HepG2 (cell line): ENCODE measurements around the gene CYP2W1. TPM values are rescaled to one million over a fixed set of nuclear protein-coding genes. Genes with fewer than 3 reads are reported as not detected.

Experiments used
- ATM ChIP-seq: fragments of 450-650 bp; IDR thresholded peaks from 2 replicates; pipeline ENCODE4 v1.7.1; 2017; ENCODE audit warnings: mild to moderate bottlenecking, borderline replicate concordance
- CREB1 ChIP-seq, 2 experiments: fragments of 450-650 bp in 1 of 2; IDR thresholded peaks; 2 replicates each; pipeline ENCODE4 v1.6.1; 2016 to 2017; ENCODE audit warnings: control low read depth in 1 of 2, mild to moderate bottlenecking in 1 of 2, missing compliant biosample characterization in 1 of 2, missing genetic modification characterization in 1 of 2
- FIP1L1 ChIP-seq: fragments of 200-400 bp; formaldehyde crosslinking; IDR thresholded peaks from 2 replicates; pipeline ENCODE4 v1.6.1; 2018; ENCODE audit warnings: low read depth, mild to moderate bottlenecking, low read length, moderate library complexity, borderline replicate concordance; ENCODE audit not compliant: insufficient read depth
- KDM4B ChIP-seq: sonication (generic); formaldehyde crosslinking; IDR thresholded peaks from 2 replicates; pipeline ENCODE4 v1.4.0; 2020; ENCODE audit warnings: missing genetic modification reagents
- MXI1 ChIP-seq: IDR thresholded peaks from 3 replicates; pipeline ENCODE4 v1.6.1; 2012; ENCODE audit warnings: low read depth, low read length, inconsistent platforms, borderline replicate concordance
- NR2F6 ChIP-seq, 2 experiments: IDR thresholded peaks; 2 replicates each; pipeline ENCODE4 v1.6.1; 2016; ENCODE audit warnings: antibody characterized with exemption in 1 of 2, mild to moderate bottlenecking in 1 of 2
- PAX8 ChIP-seq: sonication (generic); formaldehyde crosslinking; IDR thresholded peaks from 2 replicates; pipeline ENCODE4 v1.8.0; 2022; ENCODE audit warnings: mild to moderate bottlenecking, missing genetic modification reagents, borderline replicate concordance
- PLRG1 ChIP-seq: fragments of 450-650 bp; conservative IDR thresholded peaks from 2 replicates; pipeline ENCODE4 v1.6.1; 2016
- REL ChIP-seq: sonication (generic); formaldehyde crosslinking; conservative IDR thresholded peaks from 2 replicates; pipeline ENCODE4 v1.8.0; 2022; ENCODE audit warnings: mild to moderate bottlenecking, missing genetic modification reagents, moderate library complexity
- STAT5B ChIP-seq: sonication (generic); formaldehyde crosslinking; IDR thresholded peaks from 2 replicates; pipeline ENCODE4 v1.4.0; 2020; ENCODE audit warnings: missing genetic modification reagents
- TBP ChIP-seq: sonication (generic); formaldehyde crosslinking; IDR thresholded peaks from 2 replicates; pipeline ENCODE4 v1.5.0; 2020; ENCODE audit warnings: missing genetic modification reagents
- YY1 ChIP-seq: IDR thresholded peaks from 2 replicates; pipeline ENCODE4 v1.6.1; 2011; ENCODE audit warnings: low read length, low read depth, moderate library complexity, mild to moderate bottlenecking; ENCODE audit not compliant: insufficient read depth, insufficient replicate concordance
- ZMAT3 ChIP-seq: sonication (generic); formaldehyde crosslinking; conservative IDR thresholded peaks from 2 replicates; pipeline ENCODE4 v1.7.0; 2021; ENCODE audit warnings: missing genetic modification reagents
- ZNF331 ChIP-seq: sonication (generic); formaldehyde crosslinking; IDR thresholded peaks from 2 replicates; pipeline ENCODE4 v1.4.0; 2020; ENCODE audit warnings: missing genetic modification reagents
- ZNF430 ChIP-seq: sonication (generic); formaldehyde crosslinking; IDR thresholded peaks from 2 replicates; pipeline ENCODE4 v1.9.0; 2021; ENCODE audit warnings: mild to moderate bottlenecking, missing genetic modification reagents
- ZNF589 ChIP-seq: sonication (generic); formaldehyde crosslinking; conservative IDR thresholded peaks from 2 replicates; pipeline ENCODE4 v1.8.0; 2022; ENCODE audit warnings: mild to moderate bottlenecking, moderate library complexity, missing genetic modification reagents
- ZNF749 ChIP-seq: sonication (generic); formaldehyde crosslinking; IDR thresholded peaks from 2 replicates; pipeline ENCODE4 v1.8.0; 2022; ENCODE audit warnings: mild to moderate bottlenecking, missing genetic modification reagents, moderate library complexity, borderline replicate concordance
- ZNF790 ChIP-seq: sonication (generic); formaldehyde crosslinking; IDR thresholded peaks from 2 replicates; pipeline ENCODE4 v1.8.0; 2022; ENCODE audit warnings: missing genetic modification reagents, mild to moderate bottlenecking, borderline replicate concordance
- ZNF878 ChIP-seq: sonication (generic); formaldehyde crosslinking; IDR thresholded peaks from 2 replicates; pipeline ENCODE4 v1.8.1; 2023; ENCODE audit warnings: mild to moderate bottlenecking, missing genetic modification reagents, moderate library complexity
- polyA plus RNA-seq, 8 experiments: library from polyadenylated mRNA; depleted of rRNA in 3 of 8; stranded (reverse) in 7 of 8; unstranded in 1 of 8; fragments of >200 nt; fragmentation: Illumina TruSeq in 4 of 8; extraction: Trizol in 4 of 8; gene quantifications; 2 replicates each; pipeline versions ENCODE4 v1.2.1 to v1.2.3, GENCODE V29; 2011 to 2016; ENCODE audit warnings: low read depth in 4 of 8, missing spikeins in 1 of 8, mixed read lengths in 1 of 8; ENCODE audit not compliant: insufficient read depth in 1 of 8
- total RNA-seq, 5 experiments: library from RNA; depleted of rRNA; stranded (reverse); fragments of >200 nt; fragmentation: Illumina TruSeq; extraction: Trizol; gene quantifications; 2 replicates each; pipeline ENCODE4 v1.2.3, GENCODE V29; 2016; ENCODE audit warnings: low read depth in 1 of 5
- TF ChIP-seq, protein P1 (sequence below): IDR thresholded peaks from 2 replicates; pipeline ENCODE4 v1.6.1; 2018; ENCODE audit warnings: missing genetic modification reagents, mild to moderate bottlenecking, missing compliant biosample characterization
- TF ChIP-seq, protein P2 (sequence below): sonication (generic); formaldehyde crosslinking; IDR thresholded peaks from 2 replicates; pipeline ENCODE4 v1.8.0; 2022; ENCODE audit warnings: missing genetic modification reagents, mild to moderate bottlenecking, inconsistent platforms, borderline replicate concordance
- TF ChIP-seq, protein P3 (sequence below): sonication (generic); formaldehyde crosslinking; IDR thresholded peaks from 2 replicates; pipeline ENCODE4 v1.5.0; 2020; ENCODE audit warnings: mild to moderate bottlenecking, low read depth, missing genetic modification reagents, borderline replicate concordance
- TF ChIP-seq, protein P4 (sequence below): sonication (generic); formaldehyde crosslinking; IDR thresholded peaks from 2 replicates; pipeline ENCODE4 v1.5.0; 2020; ENCODE audit warnings: mild to moderate bottlenecking, missing genetic modification reagents

CYP2W1 gene
- total and polyA plus RNA-seq, 2 of the 13 experiments (the other 11 are each of a cell fraction or from before 2014, with no cell fraction given): 19.5 to 31.7 TPM

DNA sequence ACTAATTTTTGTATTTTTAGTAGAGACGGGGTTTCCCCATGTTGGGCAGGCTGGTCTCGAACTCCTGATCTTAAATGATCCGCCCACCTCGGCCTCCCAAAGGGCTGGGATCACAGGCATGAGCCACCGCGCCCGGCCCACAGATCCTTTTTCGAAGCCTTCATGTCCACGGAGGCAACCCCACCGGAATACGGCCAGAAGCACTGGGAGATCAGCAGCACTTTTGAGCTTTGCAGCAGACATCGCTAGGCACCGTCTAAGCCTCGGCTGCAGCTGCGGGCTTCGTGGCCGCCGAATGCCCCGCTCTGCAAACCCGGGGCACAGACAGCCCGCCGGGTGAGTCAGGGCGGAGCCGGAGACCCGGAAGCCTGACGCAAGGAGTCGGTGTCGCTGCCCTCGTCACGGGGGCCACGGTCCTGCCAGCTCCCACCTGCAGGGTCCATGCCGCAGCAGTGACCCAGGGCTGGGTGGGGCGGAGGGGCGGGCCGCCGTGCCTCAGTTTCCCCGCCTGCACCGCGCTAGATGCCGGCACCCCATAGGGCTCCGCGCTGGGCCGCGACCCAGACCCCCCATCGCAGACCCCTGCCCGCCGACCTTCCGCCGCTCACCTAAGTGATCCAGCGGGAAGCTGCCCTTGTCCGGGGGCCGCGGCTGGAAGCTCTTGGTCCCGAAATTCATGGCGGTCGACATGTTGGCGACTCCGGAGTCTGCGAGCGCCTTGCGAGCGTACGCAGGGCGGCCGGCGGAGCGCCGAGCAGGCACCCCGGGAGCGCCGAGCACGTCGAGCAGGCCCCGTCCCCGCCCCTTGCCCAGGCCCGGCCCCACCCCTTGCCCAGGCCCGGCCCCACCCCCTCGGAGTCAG is 7.9 kb upstream of the CYP2W1 start, which contains the start of gene COX19 (continued):
- TF ChIP-seq STAT5B: 0 out of 2 replicates have a peak, but pooled peaks have one; percentile 73
- no peak for TF ChIP-seq TBP (CRISPR knock-in tag)
- TF ChIP-seq, protein P1, sequence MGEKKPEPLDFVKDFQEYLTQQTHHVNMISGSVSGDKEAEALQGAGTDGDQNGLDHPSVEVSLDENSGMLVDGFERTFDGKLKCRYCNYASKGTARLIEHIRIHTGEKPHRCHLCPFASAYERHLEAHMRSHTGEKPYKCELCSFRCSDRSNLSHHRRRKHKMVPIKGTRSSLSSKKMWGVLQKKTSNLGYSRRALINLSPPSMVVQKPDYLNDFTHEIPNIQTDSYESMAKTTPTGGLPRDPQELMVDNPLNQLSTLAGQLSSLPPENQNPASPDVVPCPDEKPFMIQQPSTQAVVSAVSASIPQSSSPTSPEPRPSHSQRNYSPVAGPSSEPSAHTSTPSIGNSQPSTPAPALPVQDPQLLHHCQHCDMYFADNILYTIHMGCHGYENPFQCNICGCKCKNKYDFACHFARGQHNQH: peak; percentile 15; the same call in 1 of the 2 replicates
- peak; percentile 41; the same call in 1 of the 2 replicates for TF ChIP-seq KDM4B (CRISPR knock-in tag)
- peak; percentile 77; the same call in 1 of the 2 replicates for TF ChIP-seq PAX8 (CRISPR knock-in tag)
- TF ChIP-seq REL (CRISPR knock-in tag): 0 out of 2 replicates have a peak, but pooled peaks have one; percentile 55
- TF ChIP-seq CREB1 (IDR thresholded peaks at IDR 0.05): peak; percentile 68
- TF ChIP-seq CREB1 (CRISPR knock-in tag; IDR thresholded peaks at IDR 0.05): no peak
- peak; percentile 95 for TF ChIP-seq YY1
- TF ChIP-seq ZNF878 (CRISPR knock-in tag): no peak
- TF ChIP-seq ZNF331 (CRISPR knock-in tag): peak; percentile 36; the same call in 1 of the 2 replicates
- TF ChIP-seq MXI1: peak; percentile 60; the same call in 1 of the 3 replicates
- TF ChIP-seq PLRG1: no peak
- TF ChIP-seq ZMAT3 (CRISPR knock-in tag): 0 out of 2 replicates have a peak, but pooled peaks have one; percentile 51
- no peak for TF ChIP-seq NR2F6 (IDR thresholded peaks at IDR 0.05)
- no peak for TF ChIP-seq NR2F6 (CRISPR knock-in tag; IDR thresholded peaks at IDR 0.05)
- 0 out of 2 replicates have a peak, but pooled peaks have one; percentile 66 for TF ChIP-seq ZNF589
- TF ChIP-seq FIP1L1: no peak
- TF ChIP-seq, protein P2, sequence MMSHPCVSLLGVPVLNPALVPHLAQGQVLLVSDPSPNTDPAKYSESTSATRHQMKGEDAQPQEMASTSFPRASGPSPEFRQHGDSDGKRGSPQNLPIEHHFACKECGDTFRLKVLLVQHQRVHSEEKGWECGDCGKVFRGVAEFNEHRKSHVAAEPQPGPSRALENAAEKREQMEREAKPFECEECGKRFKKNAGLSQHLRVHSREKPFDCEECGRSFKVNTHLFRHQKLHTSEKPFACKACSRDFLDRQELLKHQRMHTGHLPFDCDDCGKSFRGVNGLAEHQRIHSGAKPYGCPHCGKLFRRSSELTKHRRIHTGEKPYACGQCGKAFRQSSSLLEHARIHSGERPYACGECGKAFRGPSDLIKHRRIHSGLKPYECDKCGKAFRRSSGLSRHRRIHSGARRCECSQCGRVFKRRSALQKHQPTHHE: peak; percentile 75
- no peak for TF ChIP-seq ATM
- TF ChIP-seq ZNF790 (CRISPR knock-in tag): peak; percentile 84; the same call in 1 of the 2 replicates
- TF ChIP-seq, protein P3, sequence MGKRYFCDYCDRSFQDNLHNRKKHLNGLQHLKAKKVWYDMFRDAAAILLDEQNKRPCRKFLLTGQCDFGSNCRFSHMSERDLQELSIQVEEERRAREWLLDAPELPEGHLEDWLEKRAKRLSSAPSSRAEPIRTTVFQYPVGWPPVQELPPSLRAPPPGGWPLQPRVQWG (CRISPR knock-in tag): no peak
- peak; percentile 87 for TF ChIP-seq ZNF430
- TF ChIP-seq, protein P4, sequence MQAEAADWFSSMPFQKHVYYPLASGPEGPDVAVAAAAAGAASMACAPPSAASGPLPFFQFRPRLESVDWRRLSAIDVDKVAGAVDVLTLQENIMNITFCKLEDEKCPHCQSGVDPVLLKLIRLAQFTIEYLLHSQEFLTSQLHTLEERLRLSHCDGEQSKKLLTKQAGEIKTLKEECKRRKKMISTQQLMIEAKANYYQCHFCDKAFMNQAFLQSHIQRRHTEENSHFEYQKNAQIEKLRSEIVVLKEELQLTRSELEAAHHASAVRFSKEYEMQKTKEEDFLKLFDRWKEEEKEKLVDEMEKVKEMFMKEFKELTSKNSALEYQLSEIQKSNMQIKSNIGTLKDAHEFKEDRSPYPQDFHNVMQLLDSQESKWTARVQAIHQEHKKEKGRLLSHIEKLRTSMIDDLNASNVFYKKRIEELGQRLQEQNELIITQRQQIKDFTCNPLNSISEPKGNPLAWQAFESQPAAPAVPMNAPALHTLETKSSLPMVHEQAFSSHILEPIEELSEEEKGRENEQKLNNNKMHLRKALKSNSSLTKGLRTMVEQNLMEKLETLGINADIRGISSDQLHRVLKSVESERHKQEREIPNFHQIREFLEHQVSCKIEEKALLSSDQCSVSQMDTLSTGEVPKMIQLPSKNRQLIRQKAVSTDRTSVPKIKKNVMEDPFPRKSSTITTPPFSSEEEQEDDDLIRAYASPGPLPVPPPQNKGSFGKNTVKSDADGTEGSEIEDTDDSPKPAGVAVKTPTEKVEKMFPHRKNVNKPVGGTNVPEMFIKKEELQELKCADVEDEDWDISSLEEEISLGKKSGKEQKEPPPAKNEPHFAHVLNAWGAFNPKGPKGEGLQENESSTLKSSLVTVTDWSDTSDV (CRISPR knock-in tag): no peak
- TF ChIP-seq ZNF749 (CRISPR knock-in tag): peak; percentile 90
